Heart left ventricle (tissue), 16 donors: ENCODE measurements around the gene CHN1. TPM values are rescaled to one million over a fixed set of nuclear protein-coding genes. Genes with fewer than 3 reads are reported as not detected.

Experiments
- ATAC-seq, 4 donors: fragments of 200-7000 bp; cut with Tn5 transposase; one replicate each; pipeline ENCODE4 v1.9.1; 2020 to 2022; ENCODE audit warnings: moderate library complexity in 4 of 4, mild to moderate bottlenecking in 3 of 4, moderate number of reproducible peaks in 1 of 4
- DNase-seq, 5 donors: peaks; one replicate each; pipeline ENCODE4 v3.0.0-alpha.2; 2020
- H3K27ac ChIP-seq, 12 donors: fragments of 200-600 bp; sonication (generic) in 4 of 12; one replicate each; pipeline versions ENCODE4 v1.5.0 to v1.8.0; 2016 to 2022; ENCODE audit warnings: mild to moderate bottlenecking in 2 of 12
- H3K27me3 ChIP-seq, 9 donors: fragments of 200-600 bp; sonication (generic) in 2 of 9; one replicate each; pipeline versions ENCODE4 v1.5.1 to v1.8.0; 2016 to 2022; ENCODE audit warnings: mild to moderate bottlenecking in 3 of 9
- H3K36me3 ChIP-seq, 9 donors: fragments of 200-600 bp; sonication (generic) in 2 of 9; one replicate each; pipeline versions ENCODE4 v1.5.0 to v1.8.0; 2018 to 2022; ENCODE audit warnings: mild to moderate bottlenecking in 2 of 9
- H3K4me1 ChIP-seq, 12 donors: fragments of 200-600 bp; sonication (generic) in 4 of 12; one replicate each; pipeline versions ENCODE4 v1.5.0 to v1.8.0; 2016 to 2022; ENCODE audit warnings: mild to moderate bottlenecking in 3 of 12
- H3K4me3 ChIP-seq, 12 donors: fragments of 200-600 bp; sonication (generic) in 4 of 12; one replicate each; pipeline versions ENCODE4 v1.5.0 to v1.8.0; 2017 to 2022; ENCODE audit warnings: mild to moderate bottlenecking in 9 of 12, moderate library complexity in 4 of 12
- H3K9me3 ChIP-seq, 12 donors: fragments of 200-600 bp; sonication (generic) in 4 of 12; one replicate each; pipeline versions ENCODE4 v1.5.0 to v1.8.0; 2016 to 2022; ENCODE audit warnings: mild to moderate bottlenecking in 1 of 12
- POLR2A ChIP-seq, 2 donors: fragments of 450-650 bp; IDR thresholded peaks; one replicate each; pipeline ENCODE4 v1.6.1; 2017; ENCODE audit warnings: antibody characterized with exemption in 2 of 2, mild to moderate bottlenecking in 2 of 2, moderate library complexity in 2 of 2
- WGBS, 4 donors: extraction: QIAGEN DNeasy Blood & Tissue Kit in 2 of 4; methylation state at CpG; one replicate each; pipeline versions ENCODE4 v1.1.5 to v1.1.7; 2013 to 2018; 5-methylcytosine and 5-hydroxymethylcytosine counted together
- intact Hi-C, 10 donors: fragments of 100-400 bp; cut with DNase I; formaldehyde crosslinking; loops; one replicate each; pipeline versions ENCODE4 v1.11.1 to v1.14.2; 2022
- polyA plus RNA-seq, 2 donors: library from polyadenylated mRNA; stranded (reverse); fragments of 200-250 nt; gene quantifications; one replicate each; pipeline ENCODE4 v1.2.3, GENCODE V29; 2013
- total RNA-seq, 9 donors: library from RNA; depleted of rRNA in 2 of 9; stranded (reverse); fragments of >200 nt in 2 of 9; fragmentation: NEBNext Ultra II Directional in 3 of 9; extraction: Animal tissue kit (Norgen Biotek cat#: 25700) in 3 of 9; gene quantifications; one replicate each; pipeline versions ENCODE4 v1.1.0 to v1.2.4, GENCODE V29; 2016 to 2023
- TF ChIP-seq, protein P1 (sequence below), 12 donors: fragments of 200-600 bp; sonication (generic) in 4 of 12; IDR thresholded peaks; one replicate each; pipeline versions ENCODE4 v1.5.0 to v1.8.0; 2018 to 2022; ENCODE audit warnings: antibody characterized with exemption in 12 of 12, mild to moderate bottlenecking in 5 of 12
- donor health status: ischemic (EF 13 %, LVEDD 7.1; RV severe dilation, severe dysfunction).
- donor health status: healthy with polysubstance abuse.
- donor health status: DM: no; HTN: yes; CAD: no.
- donor health status: DM: no; HTN: no; CAD: no.
- donor health status: ischemic (EF 25% LVEDD 6.9; RV normal size, moderate dysfunction).
- donor health status: ischemic (EF 25% LVEDD 5.7; RV mildly dilated, moderate dysfunction).
- donor health status: healthy.
- donor health status: DM: yes; HTN: yes; CAD: no.
- donor health status: ischemic (EF 35%, LVEDD 5.7; RV mildly dilated, moderate dysfunction).
- donor health status: nonischemic (EF 11% LVEDD 7.7; RV severe dilation, severe dysfunction).
- donor health status: DM: yes; HTN: yes; CAD: no.
- donor health status: PGD.
- donor health status: ischemic (EF 29% LVEDD 5.4; RV normal size, mild dysfunction).
- donor health status: nonischemic (EF 23%, LVEDD 6.1; RV moderate dilation, normal function).

The CHN1 gene
- total and polyA plus RNA-seq, 11 donors: 6.9 to 24.3 (median 19.2) TPM

DNA sequence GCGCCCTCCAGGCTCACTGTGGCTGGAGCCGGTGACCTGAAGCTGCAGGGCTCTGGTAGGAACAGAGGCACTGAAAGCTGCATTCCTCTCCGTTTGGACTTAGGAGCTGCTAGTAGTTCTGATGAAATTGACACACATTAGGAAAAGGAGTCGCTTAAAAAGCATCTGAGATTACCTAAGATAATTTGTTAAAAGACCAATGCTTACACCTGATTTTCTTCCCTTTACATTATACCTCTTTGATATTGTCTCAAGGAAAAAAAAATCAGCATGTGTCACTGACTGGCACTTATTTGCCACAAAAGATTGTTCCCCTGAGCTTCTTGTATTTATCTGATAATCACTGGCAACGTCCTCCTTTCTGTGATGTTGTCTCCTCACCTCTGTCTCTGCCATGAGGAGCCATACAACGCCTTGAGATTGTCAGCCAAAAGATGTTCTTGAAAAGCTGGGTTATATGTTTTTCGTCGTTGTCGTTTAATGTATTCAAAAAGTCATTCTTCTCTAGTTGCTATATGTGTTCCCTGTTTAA lies 618 bp upstream of the CHN1 start:
- no peaks in the 10 kb centered on the region for H3K36me3 ChIP-seq
- WGBS, 4 donors: 33 to 35% (median 34%) methylated on average over 9 of the region's 9 CpGs
- DNase-seq: no peak
- H3K9me3 ChIP-seq: no peaks in the 10 kb centered on the region
- H3K4me3 ChIP-seq: peak overlapping the region; percentile 64 to 92 (median 86)
- peaks cover 0 to 66% (median 26%) of the 10 kb centered on the region in 12 donors for H3K4me1 ChIP-seq
- peak in 1 of 4 donors; percentile 74 for ATAC-seq
- peaks cover 0 to 42% (median 0%) of the 10 kb centered on the region in 9 donors for H3K27me3 ChIP-seq
- intact Hi-C loops: loop anchor here in 1 of 10 donors (10.0 kb wide), 1 partner anchor 159 kb away; the partner anchor contains the start of gene ATF2
- TF ChIP-seq, protein P1, sequence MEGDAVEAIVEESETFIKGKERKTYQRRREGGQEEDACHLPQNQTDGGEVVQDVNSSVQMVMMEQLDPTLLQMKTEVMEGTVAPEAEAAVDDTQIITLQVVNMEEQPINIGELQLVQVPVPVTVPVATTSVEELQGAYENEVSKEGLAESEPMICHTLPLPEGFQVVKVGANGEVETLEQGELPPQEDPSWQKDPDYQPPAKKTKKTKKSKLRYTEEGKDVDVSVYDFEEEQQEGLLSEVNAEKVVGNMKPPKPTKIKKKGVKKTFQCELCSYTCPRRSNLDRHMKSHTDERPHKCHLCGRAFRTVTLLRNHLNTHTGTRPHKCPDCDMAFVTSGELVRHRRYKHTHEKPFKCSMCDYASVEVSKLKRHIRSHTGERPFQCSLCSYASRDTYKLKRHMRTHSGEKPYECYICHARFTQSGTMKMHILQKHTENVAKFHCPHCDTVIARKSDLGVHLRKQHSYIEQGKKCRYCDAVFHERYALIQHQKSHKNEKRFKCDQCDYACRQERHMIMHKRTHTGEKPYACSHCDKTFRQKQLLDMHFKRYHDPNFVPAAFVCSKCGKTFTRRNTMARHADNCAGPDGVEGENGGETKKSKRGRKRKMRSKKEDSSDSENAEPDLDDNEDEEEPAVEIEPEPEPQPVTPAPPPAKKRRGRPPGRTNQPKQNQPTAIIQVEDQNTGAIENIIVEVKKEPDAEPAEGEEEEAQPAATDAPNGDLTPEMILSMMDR (IDR thresholded peaks at IDR 0.05): no peak
- TF ChIP-seq POLR2A (IDR thresholded peaks at IDR 0.05): no peak
- peak overlapping the region; percentile 43 to 96 (median 90) for H3K27ac ChIP-seq

DNA sequence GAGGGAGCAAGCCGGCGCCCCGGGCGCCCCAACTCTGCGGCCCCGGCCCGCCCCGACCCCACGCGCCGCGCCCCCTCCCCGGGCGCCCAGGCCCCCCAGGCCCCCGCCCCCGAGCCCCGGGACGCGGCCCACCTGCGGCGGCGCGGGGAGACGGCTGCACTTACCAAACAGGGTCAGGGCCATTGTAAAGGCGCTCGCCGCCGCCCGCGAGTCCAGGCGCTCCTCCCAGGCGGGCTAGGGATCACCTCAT lies 526 bp downstream of the CHN1 start:
- Histone ChIP-seq H3K27ac (peak overlapping the region; percentile 43 to 96 (median 90)), H3K27me3 (peaks cover 0 to 42% (median 0%) of the 10 kb centered on the region in 9 donors), H3K4me1 (peaks cover 0 to 54% (median 20%) of the 10 kb centered on the region in 12 donors), H3K4me3 (peak overlapping the region; percentile 64 to 92 (median 86)), H3K9me3 (no peaks in the 10 kb centered on the region), H3K36me3 (no peaks in the 10 kb centered on the region)
- TF ChIP-seq, protein P1 (IDR thresholded peaks at IDR 0.05): no peak
- no peak for TF ChIP-seq POLR2A (IDR thresholded peaks at IDR 0.05)
- intact Hi-C loops: loop anchor here in 1 of 10 donors (10.0 kb wide), 1 partner anchor 160 kb away; the partner anchor contains the start of gene ATF2
- DNase-seq (peak in 4 of 5 donors; percentile 21 to 71 (median 39)), ATAC-seq (peak in 3 of 4 donors; percentile 12 to 65 (median 55))
- 0 to 6% (median 1%) methylated on average over 2 to 32 of the region's 32 CpGs for WGBS, 4 donors

DNA sequence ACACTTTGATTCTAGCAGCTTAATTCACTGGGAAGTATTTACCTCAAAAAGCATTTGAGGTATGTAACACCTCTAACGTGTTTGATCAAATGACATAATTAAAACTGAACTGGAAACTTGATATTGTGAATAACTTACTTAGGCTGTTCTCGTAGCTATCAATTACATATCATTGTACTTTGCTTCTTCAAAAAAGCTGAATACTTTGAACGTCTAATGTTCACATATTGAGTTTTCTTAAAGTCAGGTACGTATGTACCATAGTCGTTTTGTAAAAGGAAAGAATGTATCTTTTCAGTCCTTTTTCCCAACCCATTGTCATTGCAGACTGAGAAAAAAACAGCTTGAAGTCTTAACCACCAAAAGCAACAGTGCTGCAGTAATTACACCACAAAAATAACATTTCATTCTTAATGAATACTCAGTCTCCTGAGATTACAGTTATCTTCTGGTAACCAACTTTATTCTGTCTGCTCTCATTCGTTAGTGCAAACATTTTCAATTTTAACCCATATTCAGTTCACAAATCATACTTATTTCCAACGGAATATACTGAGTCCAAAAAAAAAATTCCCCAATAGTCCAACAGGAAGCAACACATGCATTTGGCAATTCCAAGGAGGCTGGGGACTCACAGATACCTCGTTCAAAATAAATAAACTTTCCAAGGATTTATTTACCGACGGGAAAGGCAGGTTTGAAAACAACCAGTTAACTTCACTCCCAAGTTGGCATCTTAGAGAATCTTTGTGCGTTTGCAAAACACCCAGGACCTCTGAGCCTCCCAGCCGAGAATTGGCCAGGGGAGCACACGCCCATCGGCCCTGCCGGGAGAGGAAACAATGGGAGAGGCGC lies 1.1 kb downstream of the CHN1 start:
- H3K9me3 ChIP-seq: no peaks in the 10 kb centered on the region
- 14 to 19% (median 16%) methylated on average over 15 to 16 of the region's 16 CpGs for WGBS, 4 donors
- TF ChIP-seq, protein P1 (IDR thresholded peaks at IDR 0.05): no peak
- TF ChIP-seq POLR2A (IDR thresholded peaks at IDR 0.05): no peak
- DNase-seq (peak in 2 of 5 donors; percentile 23 to 31), ATAC-seq (peak in 1 of 4 donors; percentile 27)
- H3K36me3 ChIP-seq: no peaks in the 10 kb centered on the region
- peaks cover 0 to 49% (median 20%) of the 10 kb centered on the region in 12 donors for H3K4me1 ChIP-seq
- intact Hi-C loops: loop anchor here in 1 of 10 donors (10.0 kb wide), 1 partner anchor 161 kb away; the partner anchor contains the start of gene ATF2
- H3K27ac ChIP-seq: peak overlapping the region; percentile 43 to 96 (median 90)
- H3K4me3 ChIP-seq: peak overlapping the region; percentile 64 to 92 (median 86)
- H3K27me3 ChIP-seq: peaks cover 0 to 42% (median 0%) of the 10 kb centered on the region in 9 donors
